Stimulated activated naive CD4-positive, alpha-beta T cell (primary cell): ENCODE results near the gene PGS1.

Experiments
- DNase-seq, 6 experiments: peaks; one replicate each; lab custom pipeline; 2025; lab: John Stamatoyannopoulos, UW

Gene PGS1

GRCh38 chr17:78387977-78388941 is 9.8 kb downstream of the PGS1 start:
- peak in 1 of 6 experiments; percentile 12 for DNase-seq

- no peak for DNase-seq
These were observed 12.0 kb downstream of the PGS1 start for GRCh38 chr17:78390241-78391050.

DNA sequence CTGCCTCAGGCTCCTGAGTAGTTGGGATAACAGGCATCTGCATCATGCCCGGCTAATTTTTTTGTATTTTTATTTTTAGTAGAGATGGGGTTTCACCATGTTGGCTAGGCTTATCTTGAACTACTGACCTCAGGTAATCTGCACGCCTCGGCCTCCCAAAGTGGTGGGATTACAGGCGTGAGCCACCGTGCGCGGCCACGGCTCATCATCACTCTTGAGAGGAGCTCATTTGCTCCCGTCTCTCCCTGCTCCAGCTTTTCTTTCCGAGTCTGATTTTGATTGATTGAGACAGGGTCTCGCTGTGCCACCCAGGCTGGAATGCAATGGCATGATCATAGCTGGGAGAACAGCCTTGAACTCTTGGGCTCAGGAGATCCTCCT is 12.6 kb downstream of the PGS1 start:
- DNase-seq: no peak

- no peak for DNase-seq
These were observed 13.4 kb downstream of the PGS1 start for GRCh38 chr17:78391843-78392242.

GRCh38 chr17:78392295-78392694 is 13.8 kb downstream of the PGS1 start:
- no peak for DNase-seq

- DNase-seq: no peak
These were observed 15.1 kb downstream of the PGS1 start for GRCh38 chr17:78393575-78393974.

- DNase-seq: no peak
These were observed 15.8 kb downstream of the PGS1 start for GRCh38 chr17:78394209-78394608.

DNA sequence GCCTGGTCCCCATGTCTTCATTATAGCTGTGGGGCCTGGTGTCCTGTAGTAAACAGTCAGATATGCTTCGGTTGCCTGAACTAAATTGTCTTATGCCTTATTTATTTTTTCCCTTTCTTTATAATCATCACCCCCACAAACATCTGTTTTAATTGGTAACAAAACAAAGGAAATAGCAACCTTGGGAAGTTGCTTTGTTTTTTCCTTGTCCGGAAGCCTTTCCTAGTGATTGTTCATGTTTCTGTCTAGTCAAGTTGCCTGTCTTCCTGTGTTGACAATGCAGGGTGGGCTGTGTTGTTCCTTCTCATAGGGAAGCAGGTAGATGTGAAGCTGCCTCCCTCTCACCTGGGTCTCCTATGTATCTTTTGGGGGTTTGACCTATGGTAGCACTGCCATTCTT is 16.7 kb downstream of the PGS1 start:
- no peak for DNase-seq

- no peak for DNase-seq
These were observed 18.2 kb downstream of the PGS1 start for GRCh38 chr17:78396441-78397337.

DNA sequence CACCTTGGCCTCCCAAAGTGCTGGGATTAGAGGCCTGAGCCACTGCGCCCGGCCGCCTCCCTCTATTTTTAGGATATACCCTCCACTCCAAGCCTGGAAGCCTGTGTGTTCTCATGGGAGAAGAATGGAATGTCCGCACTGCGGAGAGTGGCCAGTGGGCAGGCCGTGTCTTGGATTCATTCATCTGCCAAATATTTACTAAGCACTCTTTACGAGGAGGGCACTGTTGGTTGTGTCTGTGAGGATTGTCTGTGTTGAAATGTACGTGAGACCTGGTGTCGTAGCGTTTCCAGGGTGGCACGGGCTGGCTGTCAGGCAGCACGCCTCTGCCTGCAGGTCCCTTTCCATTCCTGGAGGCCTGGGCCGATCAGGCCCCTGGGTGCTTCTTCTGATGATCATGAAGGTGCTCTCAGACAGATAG is 19.2 kb downstream of the PGS1 start:
- DNase-seq: no peak

DNA sequence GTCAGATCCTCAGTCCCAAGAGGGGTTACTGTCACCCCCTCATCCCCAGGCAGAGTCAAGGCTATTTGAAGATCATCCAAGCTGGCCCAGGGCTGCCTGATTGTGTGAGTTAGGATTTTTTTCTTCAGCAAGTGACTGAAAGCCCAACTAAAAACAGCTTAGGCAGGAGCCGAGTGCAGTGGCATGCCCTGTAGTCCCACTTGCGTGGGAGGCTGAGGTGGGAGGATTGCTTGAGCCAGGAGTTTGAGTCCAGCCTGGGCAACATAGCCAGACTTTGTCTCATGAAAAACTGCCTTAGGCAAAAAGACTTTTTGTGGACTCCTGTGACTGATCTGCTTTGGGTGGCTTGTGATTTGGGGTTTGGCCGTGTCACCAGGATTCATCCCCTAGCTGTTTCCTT is 19.9 kb downstream of the PGS1 start:
- no peak for DNase-seq

- no peak for DNase-seq
These were observed 20.7 kb downstream of the PGS1 start for GRCh38 chr17:78399028-78399692.

- DNase-seq: no peak
These were observed 21.3 kb downstream of the PGS1 start for GRCh38 chr17:78399693-78400144.

DNA sequence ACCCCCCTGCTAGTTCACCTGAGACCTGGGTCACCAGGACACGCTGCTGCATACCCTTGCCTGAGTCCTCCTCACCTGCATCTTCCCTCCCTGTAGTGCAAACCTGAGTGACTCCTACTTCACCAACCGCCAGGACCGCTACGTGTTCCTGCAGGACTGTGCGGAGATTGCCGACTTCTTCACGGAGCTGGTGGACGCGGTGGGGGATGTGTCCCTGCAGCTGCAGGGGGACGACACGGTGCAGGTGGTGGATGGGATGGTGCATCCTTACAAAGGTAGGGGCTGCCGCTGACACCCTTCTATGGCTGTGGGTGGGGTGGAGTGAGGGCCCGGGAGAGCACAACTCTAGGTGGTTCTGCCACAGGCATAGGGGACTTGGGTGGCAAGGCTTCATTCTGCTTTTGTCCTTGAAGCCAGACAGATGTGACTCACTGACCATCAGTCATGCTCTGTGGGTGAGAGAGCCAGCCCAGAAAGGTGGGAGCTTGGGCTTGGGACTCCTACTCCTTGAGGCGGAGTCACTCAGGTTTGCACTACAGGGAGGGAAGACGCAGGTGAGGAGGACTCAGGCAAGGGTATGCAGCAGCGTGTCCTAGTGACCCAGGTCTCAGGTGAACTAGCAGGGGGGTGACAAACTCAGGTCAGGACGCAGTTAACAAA is 22.3 kb downstream of the PGS1 start:
- DNase-seq: no peak

- DNase-seq: no peak
These were observed 22.8 kb downstream of the PGS1 start for GRCh38 chr17:78401246-78401645.

GRCh38 chr17:78401891-78402290 is 23.4 kb downstream of the PGS1 start:
- DNase-seq: no peak

DNA sequence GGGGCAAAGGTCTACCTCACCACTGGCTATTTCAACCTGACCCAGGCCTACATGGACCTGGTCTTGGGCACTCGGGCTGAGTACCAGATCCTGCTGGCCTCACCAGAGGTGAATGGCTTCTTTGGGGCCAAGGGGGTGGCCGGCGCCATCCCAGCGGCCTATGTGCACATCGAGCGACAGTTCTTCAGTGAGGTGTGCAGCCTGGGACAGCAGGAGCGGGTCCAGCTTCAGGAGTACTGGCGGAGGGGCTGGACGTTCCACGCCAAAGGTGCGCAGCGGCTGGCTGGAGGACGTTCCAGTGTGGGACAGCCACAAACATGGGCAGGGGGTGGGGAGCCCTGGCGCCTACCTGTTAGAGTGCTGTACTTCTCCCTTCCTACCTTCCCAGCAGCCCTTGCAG is 25.4 kb downstream of the PGS1 start:
- DNase-seq: no peak

DNA sequence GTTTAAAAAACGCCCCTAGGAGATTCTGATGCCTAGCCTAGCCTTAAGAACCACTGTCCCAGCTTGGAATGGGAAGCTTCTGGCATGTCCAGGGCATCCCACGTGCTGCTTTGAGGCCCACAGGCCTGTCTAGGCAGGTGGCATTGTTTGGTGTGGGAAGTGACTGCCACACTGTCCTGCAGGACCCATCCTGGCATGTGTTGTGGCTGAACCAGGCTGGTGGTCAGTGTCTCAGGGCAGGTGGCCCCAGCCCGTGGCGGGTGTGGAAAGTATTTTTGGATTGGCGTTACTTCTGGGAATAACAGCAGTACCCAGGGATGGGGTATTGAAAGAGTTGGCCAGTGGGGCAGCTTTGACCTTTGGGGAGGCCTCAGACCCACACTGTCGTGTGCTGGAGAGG is 27.9 kb downstream of the PGS1 start:
- DNase-seq: no peak

- DNase-seq: no peak
These were observed 28.5 kb downstream of the PGS1 start for GRCh38 chr17:78406920-78407319.

- no peak for DNase-seq
These were observed 29.0 kb downstream of the PGS1 start for GRCh38 chr17:78407387-78408000.
